Stomach (tissue), 4 donors: ENCODE data around the gene SMIM30.

Experiments
- POLR2A ChIP-seq, 4 donors: fragments of 450-650 bp; IDR thresholded peaks; one replicate each; pipeline ENCODE4 v1.6.1; 2016; ENCODE audit warnings: antibody characterized with exemption in 4 of 4, control low read depth in 2 of 4, mild to moderate bottlenecking in 1 of 4, moderate library complexity in 1 of 4
- TF ChIP-seq, protein P1 (sequence below), 7 experiments: fragments of 450-650 bp in 4 of 7; fragments of 200-600 bp in 3 of 7; sonication (generic) in 3 of 7; IDR thresholded peaks; one replicate each; pipeline ENCODE4 v1.5.1; 2016 to 2019; ENCODE audit warnings: antibody characterized with exemption in 7 of 7, control low read depth in 2 of 7, mild to moderate bottlenecking in 1 of 7

- TF ChIP-seq, protein P1, sequence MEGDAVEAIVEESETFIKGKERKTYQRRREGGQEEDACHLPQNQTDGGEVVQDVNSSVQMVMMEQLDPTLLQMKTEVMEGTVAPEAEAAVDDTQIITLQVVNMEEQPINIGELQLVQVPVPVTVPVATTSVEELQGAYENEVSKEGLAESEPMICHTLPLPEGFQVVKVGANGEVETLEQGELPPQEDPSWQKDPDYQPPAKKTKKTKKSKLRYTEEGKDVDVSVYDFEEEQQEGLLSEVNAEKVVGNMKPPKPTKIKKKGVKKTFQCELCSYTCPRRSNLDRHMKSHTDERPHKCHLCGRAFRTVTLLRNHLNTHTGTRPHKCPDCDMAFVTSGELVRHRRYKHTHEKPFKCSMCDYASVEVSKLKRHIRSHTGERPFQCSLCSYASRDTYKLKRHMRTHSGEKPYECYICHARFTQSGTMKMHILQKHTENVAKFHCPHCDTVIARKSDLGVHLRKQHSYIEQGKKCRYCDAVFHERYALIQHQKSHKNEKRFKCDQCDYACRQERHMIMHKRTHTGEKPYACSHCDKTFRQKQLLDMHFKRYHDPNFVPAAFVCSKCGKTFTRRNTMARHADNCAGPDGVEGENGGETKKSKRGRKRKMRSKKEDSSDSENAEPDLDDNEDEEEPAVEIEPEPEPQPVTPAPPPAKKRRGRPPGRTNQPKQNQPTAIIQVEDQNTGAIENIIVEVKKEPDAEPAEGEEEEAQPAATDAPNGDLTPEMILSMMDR (IDR thresholded peaks at IDR 0.05), result peak in 1 of 7 experiments; percentile 35
- no peak for TF ChIP-seq POLR2A (IDR thresholded peaks at IDR 0.05)
Measured at GRCh38 chr7:113159746-113160339, 41.5 kb upstream of the SMIM30 start.
